Fibroblast of skin of left quadriceps (primary cell): ENCODE results near the gene S100P.
A peak's percentile ranks its signal among the peaks of the same experiment; 100 is the strongest.
"Not testable (repeated sequence)": the region's sequence is repeated elsewhere in the genome, so short reads cannot be mapped to it uniquely, and the experiment has no call there.

Source experiments
- DNase-seq, 2 experiments: peaks; one replicate each; pipeline ENCODE4 v3.0.0-alpha.2; 2013; ENCODE audit warnings: low read depth in 2 of 2

Gene S100P

GRCh38 chr4:6724421-6725111 lies 30.9 kb downstream of the S100P start:
- no peak for DNase-seq

- not testable (repeated sequence) for DNase-seq
These were observed 31.8 kb downstream of the S100P start for GRCh38 chr4:6725427-6725961.

GRCh38 chr4:6727081-6727942 lies 33.6 kb downstream of the S100P start:
- DNase-seq, result no peak

GRCh38 chr4:6727943-6728250 lies 34.2 kb downstream of the S100P start:
- DNase-seq, result no peak

- DNase-seq, result no peak
These were observed 34.8 kb downstream of the S100P start for GRCh38 chr4:6728320-6729029.

- DNase-seq, result no peak
These were observed 37.1 kb downstream of the S100P start for GRCh38 chr4:6730603-6731317.

GRCh38 chr4:6731318-6731675 lies 37.6 kb downstream of the S100P start:
- DNase-seq, result no peak

- no peak for DNase-seq
These were observed 38.1 kb downstream of the S100P start for GRCh38 chr4:6731780-6732179.

- peak; percentile 15 to 20 for DNase-seq
These were observed 39.0 kb downstream of the S100P start for GRCh38 chr4:6732441-6733357.

- DNase-seq, result no peak
These were observed 39.9 kb downstream of the S100P start for GRCh38 chr4:6733358-6734164.

GRCh38 chr4:6734165-6734786 lies 40.6 kb downstream of the S100P start:
- DNase-seq, result no peak

GRCh38 chr4:6739920-6740319 lies 46.2 kb downstream of the S100P start:
- no peak for DNase-seq

- DNase-seq, result no peak
These were observed 46.7 kb downstream of the S100P start for GRCh38 chr4:6740347-6740746.

GRCh38 chr4:6742507-6742906 lies 48.8 kb downstream of the S100P start:
- DNase-seq, result no peak

- no peak for DNase-seq
These were observed 49.3 kb downstream of the S100P start for GRCh38 chr4:6742989-6743388.
